IMR-90 (cell line): Measurements from ENCODE around the gene IFRD2. TPM values are rescaled to one million over a fixed set of nuclear protein-coding genes. Genes with fewer than 3 reads are reported as not detected.

Source experiments
- ATAC-seq: fragments of 200-7000 bp; cut with Tn5 transposase; 2 replicates; pipeline ENCODE4 v1.9.1; 2020; ENCODE audit warnings: low read depth, mild to moderate bottlenecking, moderate library complexity
- BruUV-seq: library from RNA; stranded (reverse); fragments of 400-500 nt; replicated peaks from 2 replicates; lab custom pipeline; 2021; lab: Mats Ljungman, UMichigan
- CTCF ChIA-PET: fragments of 300-600 bp; formaldehyde crosslinking; extraction: SDS; loops from one replicate; lab custom pipeline; 2021; ENCODE audit warnings: antibody characterized with exemption; lab: Yijun Ruan, JAX
- POLR2A ChIA-PET: fragments of 300-600 bp; sonication (Branson Sonifier 250); formaldehyde crosslinking; loops from one replicate; lab custom pipeline; 2022; ENCODE audit warnings: antibody characterized with exemption; ENCODE audit not compliant: unreplicated experiment; lab: Charles Lee
- DNase-seq: peaks from one replicate; pipeline ENCODE4 v3.0.0; 2013
- H2AFZ ChIP-seq: replicated peaks from 2 replicates; pipeline ENCODE3; 2013; ENCODE audit warnings: low read length, mild to moderate bottlenecking; ENCODE audit not compliant: poor library complexity
- H2AK5ac ChIP-seq: 2 replicates; pipeline ENCODE4 v1.6.1; 2013; ENCODE audit warnings: low read depth, low read length, inconsistent platforms
- H2AK9ac ChIP-seq: replicated peaks from 2 replicates; pipeline ENCODE3; 2013; ENCODE audit warnings: mild to moderate bottlenecking, low read depth, low read length, moderate library complexity; ENCODE audit not compliant: poor library complexity
- H2BK120ac ChIP-seq: 2 replicates; pipeline ENCODE4 v1.6.1; 2013; ENCODE audit warnings: low read depth, low read length, inconsistent platforms
- H2BK15ac ChIP-seq: 3 replicates; pipeline ENCODE4 v1.6.1; 2013; ENCODE audit warnings: low read depth, low read length, inconsistent platforms
- H2BK20ac ChIP-seq: 2 replicates; pipeline ENCODE4 v1.6.1; 2013; ENCODE audit warnings: low read depth, mild to moderate bottlenecking, inconsistent platforms, low read length, moderate library complexity
- H2BK5ac ChIP-seq: 2 replicates; pipeline ENCODE4 v1.6.1; 2013; ENCODE audit warnings: mild to moderate bottlenecking, low read depth, low read length, inconsistent platforms; ENCODE audit not compliant: poor library complexity, severe bottlenecking
- H3K14ac ChIP-seq: replicated peaks from 2 replicates; pipeline ENCODE4 v1.6.1; 2013; ENCODE audit warnings: low read depth, low read length, inconsistent platforms
- H3K18ac ChIP-seq: 2 replicates; pipeline ENCODE4 v1.6.1; 2013; ENCODE audit warnings: low read depth, low read length, control low read depth
- H3K23ac ChIP-seq: 2 replicates; pipeline ENCODE4 v1.6.1; 2013; ENCODE audit warnings: low read depth, low read length, inconsistent platforms
- H3K27ac ChIP-seq: 2 replicates; pipeline ENCODE4 v1.5.1; 2013; ENCODE audit warnings: mild to moderate bottlenecking, control low read depth, low read length; ENCODE audit not compliant: insufficient read depth
- H3K27me3 ChIP-seq: 2 replicates; pipeline ENCODE4 v1.6.1; 2013; ENCODE audit warnings: low read length; ENCODE audit not compliant: control insufficient read depth, insufficient read depth
- H3K36me3 ChIP-seq: 2 replicates; pipeline ENCODE4 v1.6.1; 2013; ENCODE audit warnings: low read length, mixed read lengths; ENCODE audit not compliant: control insufficient read depth, insufficient read depth
- H3K4ac ChIP-seq: 2 replicates; pipeline ENCODE4 v1.6.1; 2013; ENCODE audit warnings: low read depth, low read length, inconsistent platforms
- H3K4me1 ChIP-seq: 2 replicates; pipeline ENCODE4 v1.6.1; 2013; ENCODE audit warnings: low read length, mixed read lengths; ENCODE audit not compliant: control insufficient read depth, insufficient read depth
- H3K4me2 ChIP-seq: 2 replicates; pipeline ENCODE4 v1.6.1; 2013; ENCODE audit warnings: low read depth, mild to moderate bottlenecking, control low read depth, low read length, moderate library complexity
- H3K4me3 ChIP-seq: 2 replicates; pipeline ENCODE4 v1.5.1; 2013; ENCODE audit warnings: low read depth, mild to moderate bottlenecking, control low read depth, low read length, moderate library complexity; ENCODE audit not compliant: insufficient read depth
- H3K56ac ChIP-seq: 2 replicates; pipeline ENCODE4 v1.6.1; 2013; ENCODE audit warnings: low read length, inconsistent platforms; ENCODE audit not compliant: insufficient read depth; ENCODE audit errors: extremely low read depth
- H3K79me1 ChIP-seq, 2 experiments: 2 replicates each; pipeline ENCODE4 v1.6.1; 2013; ENCODE audit warnings: low read length in 2 of 2, inconsistent platforms in 1 of 2, low read depth in 1 of 2
- H3K9ac ChIP-seq: 2 replicates; pipeline ENCODE4 v1.6.1; 2013; ENCODE audit warnings: low read depth, low read length, control low read depth
- H3K9me1 ChIP-seq: 2 replicates; pipeline ENCODE4 v1.6.1; 2013; ENCODE audit warnings: low read length, inconsistent platforms; ENCODE audit not compliant: insufficient read depth
- H3K9me3 ChIP-seq: 2 replicates; pipeline ENCODE4 v1.6.1; 2013; ENCODE audit warnings: low read length; ENCODE audit not compliant: control insufficient read depth, insufficient read depth
- H4K20me1 ChIP-seq: 2 replicates; pipeline ENCODE4 v1.6.1; 2013; ENCODE audit warnings: low read length, inconsistent platforms; ENCODE audit not compliant: insufficient read depth
- H4K5ac ChIP-seq: 2 replicates; pipeline ENCODE4 v1.6.1; 2013; ENCODE audit warnings: mild to moderate bottlenecking, low read depth, low read length, control low read depth
- H4K8ac ChIP-seq, 2 experiments: 2 replicates each; pipeline ENCODE4 v1.6.1; 2013; ENCODE audit warnings: low read depth in 2 of 2, low read length in 2 of 2, control low read depth in 1 of 2, inconsistent platforms in 1 of 2
- H4K91ac ChIP-seq: 2 replicates; pipeline ENCODE4 v1.6.1; 2013; ENCODE audit warnings: low read depth, low read length, inconsistent platforms; ENCODE audit not compliant: insufficient read depth
- BHLHE40 ChIP-seq: fragments of 150-350 bp; IDR thresholded peaks from 2 replicates; pipeline ENCODE4 v1.6.1; 2016; ENCODE audit warnings: mild to moderate bottlenecking, low read depth, low read length
- CEBPB ChIP-seq: IDR thresholded peaks from 2 replicates; pipeline ENCODE4 v1.6.1; 2012; ENCODE audit warnings: low read depth, low read length, improper control_type of control experiment
- CTCF ChIP-seq: conservative IDR thresholded peaks from 2 replicates; pipeline ENCODE4 v1.5.1; 2012; ENCODE audit warnings: mild to moderate bottlenecking, low read depth, low read length, improper control_type of control experiment
- FOS ChIP-seq: fragments of 150-350 bp; IDR thresholded peaks from 2 replicates; pipeline ENCODE4 v1.6.1; 2016; ENCODE audit warnings: low read depth, low read length
- MAZ ChIP-seq: IDR thresholded peaks from 2 replicates; pipeline ENCODE4 v1.6.1; 2012; ENCODE audit warnings: low read depth, mild to moderate bottlenecking, low read length, improper control_type of control experiment, moderate library complexity, borderline replicate concordance
- MXI1 ChIP-seq: IDR thresholded peaks from 2 replicates; pipeline ENCODE4 v1.6.1; 2012; ENCODE audit warnings: low read depth, mild to moderate bottlenecking, low read length, moderate library complexity, borderline replicate concordance
- RAD21 ChIP-seq: IDR thresholded peaks from 2 replicates; pipeline ENCODE4 v1.6.1; 2012; ENCODE audit warnings: low read length, improper control_type of control experiment
- RCOR1 ChIP-seq: IDR thresholded peaks from 2 replicates; pipeline ENCODE4 v1.6.1; 2012; ENCODE audit warnings: mild to moderate bottlenecking, low read length, improper control_type of control experiment; ENCODE audit not compliant: insufficient replicate concordance
- RFX5 ChIP-seq: IDR thresholded peaks from 2 replicates; pipeline ENCODE4 v1.8.0; 2012; ENCODE audit warnings: low read depth, mild to moderate bottlenecking, low read length, moderate library complexity
- SMC3 ChIP-seq: fragments of 150-350 bp; IDR thresholded peaks from 2 replicates; pipeline ENCODE4 v1.6.1; 2016; ENCODE audit warnings: low read depth, mild to moderate bottlenecking, antibody characterized with exemption, low read length, moderate library complexity
- WGBS, 2 experiments: methylation state at CpG; one replicate each; pipeline versions ENCODE4 v1.1.5 to v1.1.7; 2013; ENCODE audit warnings: missing lambda C conversion rate in 2 of 2; ENCODE audit not compliant: insufficient read length in 1 of 2; ENCODE audit errors: extremely low coverage in 2 of 2; 5-methylcytosine and 5-hydroxymethylcytosine counted together
- dilution Hi-C: fragments of 300-500 bp; cut with HindIII; formaldehyde crosslinking; loops from one replicate; pipeline ENCODE4 v1.14.3; 2018; ENCODE audit warnings: low sequenced_read_pairs; ENCODE audit not compliant: unreplicated experiment
- in situ Hi-C: fragments of 300-500 bp; cut with MboI; formaldehyde crosslinking; loops from 3 replicates; pipeline ENCODE4 v1.14.3; 2019; ENCODE audit warnings: low sequenced_read_pairs, inconsistent platforms, mixed read lengths
- intact Hi-C: fragments of 100-400 bp; cut with micrococcal nuclease; formaldehyde crosslinking; loops from 2 replicates; pipeline ENCODE4 v1.10.0; 2022
- polyA plus RNA-seq, 3 experiments: library from polyadenylated mRNA; depleted of rRNA; stranded (reverse); fragments of >200 nt; gene quantifications; 2 replicates each; pipeline ENCODE4 v1.2.3, GENCODE V29; 2012; ENCODE audit warnings: low replicate concordance in 1 of 3
- total RNA-seq: library from RNA; depleted of rRNA; stranded (reverse); fragments of >200 nt; gene quantifications from 2 replicates; pipeline ENCODE4 v1.2.3, GENCODE V29; 2012
- TF ChIP-seq, protein P1 (sequence below): fragments of 150-350 bp; IDR thresholded peaks from 2 replicates; pipeline ENCODE4 v1.6.1; 2017; ENCODE audit warnings: mild to moderate bottlenecking, antibody characterized with exemption, low read length, low read depth

IFRD2 gene
- total and polyA plus RNA-seq, 2 of the 4 experiments (the other 2 are of a cell fraction) = 52.7 to 79.1 TPM

- intact Hi-C loops = loop anchor here (1.0 to 5.0 kb wide), 3 partner anchors 62 to 130 kb away; no protein-coding TSS in a partner anchor
- peaks cover 10% of the 10 kb centered on the region for H3K36me3 ChIP-seq
- WGBS, 2 experiments = 45% methylated on average over 2 of the region's 4 CpGs; no CpG with 5 or more reads in 1 of the 2 experiments
Measured at GRCh38 chr3:50324351-50325112, 32.3 kb upstream of the IFRD2 start.

More at GRCh38 chr3:50324351-50325112, 32.3 kb upstream of the IFRD2 start:
- dilution Hi-C loops = no loop called here
- H2AK9ac ChIP-seq = peak overlapping the region; percentile 82
- no peak overlapping the region for H2BK5ac ChIP-seq
- no peak overlapping the region for H3K4ac ChIP-seq
- no peak overlapping the region for H2AK5ac ChIP-seq
- no peak overlapping the region for H2BK20ac ChIP-seq
- H3K18ac ChIP-seq = no peak overlapping the region
- no peak overlapping the region for H3K23ac ChIP-seq
- peaks cover 21 to 43% of the 10 kb centered on the region in 2 experiments for H3K79me1 ChIP-seq
- no peak overlapping the region for H3K9ac ChIP-seq
- no peak overlapping the region for H3K56ac ChIP-seq
- no peaks in the 10 kb centered on the region for H3K9me3 ChIP-seq
- H3K27me3 ChIP-seq = no peaks in the 10 kb centered on the region
- TF ChIP-seq RAD21 (peak; percentile 80), MAZ (peak; percentile 50; the same call in 1 of the 2 replicates), CEBPB (no peak), BHLHE40 (no peak), CTCF (peak; percentile 91), MXI1 (0 out of 2 replicates have a peak, but pooled peaks have one; percentile 39), RCOR1 (no peak), SMC3 (peak; percentile 79), FOS (no peak), RFX5 (no peak)
- TF ChIP-seq, protein P1, sequence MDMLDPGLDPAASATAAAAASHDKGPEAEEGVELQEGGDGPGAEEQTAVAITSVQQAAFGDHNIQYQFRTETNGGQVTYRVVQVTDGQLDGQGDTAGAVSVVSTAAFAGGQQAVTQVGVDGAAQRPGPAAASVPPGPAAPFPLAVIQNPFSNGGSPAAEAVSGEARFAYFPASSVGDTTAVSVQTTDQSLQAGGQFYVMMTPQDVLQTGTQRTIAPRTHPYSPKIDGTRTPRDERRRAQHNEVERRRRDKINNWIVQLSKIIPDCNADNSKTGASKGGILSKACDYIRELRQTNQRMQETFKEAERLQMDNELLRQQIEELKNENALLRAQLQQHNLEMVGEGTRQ = no peak
- in situ Hi-C loops = loop anchor here (25.0 kb wide), 3 partner anchors 1063 to 1838 kb away; partner anchors contain the start of genes ABHD14B, GPR62, MANF and PCBP4
- ChIA-PET POLR2A (interaction anchor here (1.0 kb wide), 1 partner anchor 13 kb away, joined by 4 read pairs; no protein-coding TSS in a partner anchor), CTCF (interaction anchor here (0.7 to 1.0 kb wide), 3 partner anchors 9 to 26 kb away, joined by 3 to 4 read pairs (median 4); partner anchors contain the start of genes HYAL3 and NAA80)
- no TSS peak for BruUV-seq
- no peak overlapping the region for H2BK120ac ChIP-seq
- H4K8ac ChIP-seq = no peak overlapping the region
- peak; percentile 61 for DNase-seq
- H3K9me1 ChIP-seq = peaks cover 5% of the 10 kb centered on the region
- H3K14ac ChIP-seq = no peak overlapping the region
- H4K20me1 ChIP-seq = peaks cover 12% of the 10 kb centered on the region
- ATAC-seq = peak; percentile 42
- no peak overlapping the region for H3K4me3 ChIP-seq
- no peak overlapping the region for H4K91ac ChIP-seq
- no peak overlapping the region for H2BK15ac ChIP-seq
- H3K4me1 ChIP-seq = peaks cover 24% of the 10 kb centered on the region
- peak overlapping the region; percentile 34 for H2AFZ ChIP-seq
- no peak overlapping the region for H4K5ac ChIP-seq
- H3K27ac ChIP-seq = no peak overlapping the region
- no peak overlapping the region for H3K4me2 ChIP-seq
